Measurements from ENCODE around the gene SEMA3C.
A peak's percentile ranks its signal among the peaks of the same experiment; 100 is the strongest.

Gene SEMA3C

DNA sequence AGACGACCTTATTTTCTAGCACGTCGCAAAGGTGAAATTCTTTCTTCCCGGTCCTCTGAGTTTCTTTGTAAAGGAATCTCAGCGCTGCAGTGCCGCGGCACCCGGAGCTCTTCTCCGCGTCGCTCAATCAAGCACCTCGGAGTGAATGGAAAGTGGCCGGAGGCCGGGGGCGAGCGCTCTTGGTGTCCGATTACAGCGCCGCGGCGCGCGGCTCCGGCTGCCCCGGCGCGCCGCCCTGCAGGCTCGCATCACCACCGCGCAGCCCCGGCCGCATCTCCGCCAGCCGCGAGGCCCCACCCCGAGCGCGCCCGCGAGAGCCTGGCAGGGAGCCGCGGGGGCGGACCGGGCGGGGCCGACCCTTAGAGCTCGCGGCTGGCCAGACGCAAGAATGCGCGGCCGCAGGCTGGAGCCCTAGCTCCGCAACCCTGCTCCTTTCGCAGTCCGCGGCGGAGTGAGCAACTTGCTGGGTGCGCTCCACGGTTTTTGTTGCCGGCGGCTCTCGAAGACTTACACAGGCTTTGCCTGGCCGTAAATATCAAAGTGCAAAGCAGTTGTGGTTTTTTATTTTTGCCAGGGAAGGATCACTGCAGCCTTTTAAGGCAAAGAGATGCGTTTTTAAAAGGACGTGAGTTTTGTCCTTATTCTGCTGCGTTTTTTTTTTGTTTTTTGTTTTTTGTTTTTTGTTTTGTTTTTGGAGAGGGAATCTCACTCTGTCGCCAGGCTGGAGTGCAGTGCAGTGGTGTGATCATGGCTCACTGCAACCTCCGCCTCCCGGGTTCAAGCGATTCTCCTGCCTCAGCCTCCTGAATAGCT is at the start of gene SEMA3C:
Gene SEMA3C, minus strand, starts transcription at position 143 of the 813 bp plus-strand sequence. CDS start 2,270 bp downstream, outside the sequence.
- peak; percentile 91 for DNase-seq (ENCODE audit: low spot score)

DNA sequence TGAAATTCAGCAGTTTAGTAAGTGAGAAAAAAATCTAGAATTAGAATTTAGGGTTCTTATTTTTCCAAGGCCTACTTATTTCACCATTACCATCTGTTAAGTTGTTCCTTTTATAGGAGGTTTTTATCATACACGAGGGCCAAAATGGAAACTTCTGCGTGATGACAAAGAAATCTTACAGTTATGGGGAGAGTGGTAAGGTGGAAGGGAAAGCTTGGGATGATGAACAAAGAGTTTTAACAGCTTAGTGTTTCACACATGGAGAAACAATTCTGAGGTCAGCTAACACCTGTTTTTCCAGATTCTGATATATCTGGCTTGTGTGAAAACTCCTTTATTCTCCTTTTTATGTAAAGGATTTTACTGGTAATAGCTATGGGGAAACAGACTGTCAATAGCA is 49.8 kb upstream of the SEMA3C start:
- no peak for DNase-seq (ENCODE audit: low spot score)

DNA sequence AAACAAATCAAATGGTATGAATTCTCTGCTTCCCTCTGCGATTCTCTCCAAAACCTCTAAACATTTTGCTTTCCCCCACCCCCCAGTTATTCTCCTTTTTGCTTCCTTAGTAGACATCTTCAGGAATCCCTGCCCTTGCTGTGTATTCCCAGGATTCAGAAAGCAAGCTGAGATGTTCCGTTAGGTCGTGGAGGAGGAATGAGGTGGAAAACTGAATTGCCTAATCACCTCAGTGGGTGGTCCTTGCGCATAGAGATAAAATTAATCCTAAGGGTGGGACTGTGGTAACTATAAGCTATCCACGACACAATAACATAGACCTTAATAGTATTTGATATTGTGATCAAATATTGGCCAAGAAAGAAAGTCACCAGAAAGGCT is 49.1 kb upstream of the SEMA3C start:
- DNase-seq (ENCODE audit: low spot score) = no peak

DNA sequence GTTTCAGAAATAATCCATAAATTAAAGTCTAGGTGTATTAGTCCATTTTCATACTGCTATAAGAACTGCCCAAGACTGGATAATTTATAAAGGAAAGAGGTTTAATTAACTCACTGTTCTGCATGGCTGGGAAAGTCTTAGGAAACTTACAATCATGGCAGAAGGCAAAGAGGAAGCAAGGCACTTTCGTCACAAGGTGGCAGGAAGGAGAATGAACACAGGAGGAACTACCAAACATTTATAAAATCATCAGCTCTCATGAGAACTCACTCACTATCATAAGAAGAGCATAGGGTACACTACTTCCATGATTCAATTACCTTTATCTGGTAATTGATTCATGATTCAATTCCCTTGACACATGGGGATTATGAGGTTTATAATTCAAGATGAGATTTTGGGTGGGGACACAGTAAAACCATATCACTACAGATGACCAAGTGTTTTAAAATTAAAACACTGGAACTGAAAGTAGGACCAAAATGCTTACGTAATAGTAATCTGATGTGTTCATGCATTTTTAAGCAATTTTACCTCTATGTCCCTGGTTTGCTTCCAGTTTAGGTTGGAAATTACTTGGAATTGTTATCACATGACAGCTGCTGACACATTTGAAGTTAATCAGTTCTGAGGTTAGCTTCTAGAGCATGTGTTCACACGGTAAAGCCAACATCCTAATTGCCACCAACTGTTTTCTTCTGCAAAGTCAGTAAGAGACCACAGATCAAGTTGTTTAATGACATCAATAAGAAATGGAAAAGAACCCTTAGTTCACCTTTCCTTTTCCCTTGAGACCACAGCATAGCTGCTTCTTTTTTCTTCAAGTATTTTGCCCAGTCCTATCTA is 48.4 kb upstream of the SEMA3C start:
- no peak for DNase-seq (ENCODE audit: low spot score)

DNA sequence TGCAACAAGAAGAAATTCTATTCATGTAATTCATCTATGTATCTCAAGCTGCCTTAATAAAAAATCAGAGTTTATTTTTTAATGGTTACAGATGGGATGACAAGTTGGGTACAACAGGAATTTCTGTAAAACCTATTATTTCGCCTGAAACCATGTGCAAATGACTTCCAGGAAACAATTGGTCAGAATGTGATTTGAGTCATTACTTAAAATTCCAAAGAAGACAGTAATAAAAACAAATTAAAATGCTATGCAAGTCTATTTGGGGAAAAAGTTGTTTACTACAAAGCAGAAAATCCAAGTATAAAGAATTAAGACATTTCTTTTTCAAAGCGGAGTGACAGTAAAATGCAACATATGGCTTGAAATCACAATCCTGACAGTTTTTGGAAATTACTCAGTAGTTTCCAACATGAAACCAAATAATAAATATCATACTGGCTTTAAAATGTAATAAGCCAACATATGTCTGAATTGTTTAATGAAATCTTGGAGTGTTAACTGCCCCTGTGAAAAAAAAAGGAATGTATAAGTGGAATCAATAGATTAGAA is 41.5 kb upstream of the SEMA3C start:
- no peak for DNase-seq (ENCODE audit: low spot score)

DNA sequence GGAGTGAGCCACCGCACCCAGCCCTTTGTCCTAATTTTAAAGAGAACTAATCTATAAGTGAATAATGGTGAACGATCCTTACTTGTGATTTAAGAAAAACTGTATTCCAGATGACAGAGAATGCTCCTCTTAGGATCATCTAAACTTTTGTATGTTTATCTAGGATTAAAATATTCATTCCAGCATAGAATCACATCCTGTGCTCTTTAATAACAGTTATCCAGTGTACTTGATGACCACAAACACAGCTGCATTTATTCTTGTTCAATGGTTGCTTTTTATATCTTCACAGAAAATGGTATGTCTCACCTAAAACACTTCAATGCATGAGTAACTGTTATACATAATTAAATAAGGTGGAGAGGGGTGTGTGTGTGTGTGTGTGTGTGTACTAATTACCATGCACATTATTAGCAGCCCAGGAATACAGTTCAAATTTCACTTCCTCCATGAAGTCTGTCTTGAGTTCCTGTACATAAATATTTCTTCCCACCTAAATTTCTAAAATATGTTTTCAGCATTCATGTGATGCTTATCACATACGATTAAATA is 38.5 kb upstream of the SEMA3C start:
- no peak for DNase-seq (ENCODE audit: low spot score)

DNA sequence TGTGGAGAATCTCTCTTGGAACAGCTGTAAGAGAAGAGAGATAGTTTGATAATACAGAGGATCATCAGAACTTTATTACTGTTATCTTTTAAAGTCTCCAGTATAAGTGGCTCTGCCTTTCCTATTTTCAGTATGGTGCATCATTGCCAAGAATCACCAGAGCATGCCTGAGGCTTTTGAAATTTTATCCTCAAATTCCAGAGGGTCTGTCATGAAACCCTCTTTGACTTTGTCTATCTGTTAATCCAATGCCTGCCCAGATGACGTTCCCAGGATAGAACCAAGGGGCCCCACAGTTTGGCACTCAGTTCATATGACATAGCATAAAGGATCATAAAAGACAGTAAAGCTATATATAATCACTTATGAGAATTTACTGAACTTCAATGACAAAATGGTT is 35.3 kb upstream of the SEMA3C start:
- no peak for DNase-seq (ENCODE audit: low spot score)

DNA sequence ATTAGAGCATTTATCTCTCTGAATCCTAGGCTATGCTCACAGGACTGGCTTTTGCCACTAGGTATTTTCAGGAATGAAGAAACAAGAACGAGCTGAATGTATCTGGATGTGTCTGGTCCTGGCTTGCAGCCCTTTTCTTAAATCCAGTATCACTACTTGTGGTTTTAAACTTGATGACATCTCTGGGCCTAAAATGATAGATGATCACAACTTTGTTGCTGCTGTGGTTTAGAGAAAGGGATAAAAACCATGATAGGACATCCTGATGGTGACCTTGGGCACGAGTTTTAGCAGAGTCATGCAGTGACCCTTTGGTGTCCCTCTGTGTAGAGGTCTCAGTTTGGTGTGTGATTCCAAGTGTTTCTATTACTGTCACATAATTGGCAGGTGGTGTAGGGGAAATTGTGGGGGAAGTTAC is 31.7 kb upstream of the SEMA3C start:
- DNase-seq (ENCODE audit: low spot score) = no peak

DNA sequence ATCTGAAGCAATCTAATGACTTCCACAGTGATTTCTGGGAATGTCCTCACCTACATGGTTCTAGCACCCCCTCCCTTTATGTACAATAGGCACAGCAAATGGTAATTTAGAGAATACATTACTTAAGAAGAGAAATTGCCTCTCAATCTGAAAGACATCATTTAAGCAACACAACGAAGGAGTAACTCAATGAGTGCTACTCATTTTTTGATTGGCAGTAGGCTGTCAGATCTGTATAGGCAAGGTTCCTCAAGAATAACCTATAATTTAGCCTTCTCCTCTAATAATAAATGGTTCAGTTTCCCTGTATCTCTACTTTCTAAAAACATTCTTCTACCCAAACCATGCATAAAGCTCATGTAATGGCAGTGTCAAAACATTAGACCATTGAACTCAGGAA is 30.6 kb upstream of the SEMA3C start:
- DNase-seq (ENCODE audit: low spot score) = no peak

DNA sequence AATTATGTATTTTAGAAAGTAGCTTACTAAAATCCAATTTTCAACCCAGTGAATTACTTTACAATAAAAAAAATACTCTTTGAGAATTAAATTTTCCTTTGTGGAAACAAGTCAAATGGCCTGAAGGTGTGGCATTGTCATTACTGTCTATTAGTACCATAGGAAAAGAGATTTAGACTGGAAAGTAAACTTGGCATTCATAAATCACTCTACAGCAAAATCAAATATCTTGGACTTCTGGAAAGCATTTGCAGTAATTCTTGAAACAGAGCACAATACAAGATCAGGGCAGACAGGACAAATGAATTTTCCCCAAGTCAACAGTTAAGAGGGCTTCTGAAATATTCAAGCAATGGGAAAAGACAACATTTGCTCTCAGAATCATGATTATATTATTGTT is 28.0 kb upstream of the SEMA3C start:
- DNase-seq (ENCODE audit: low spot score) = no peak

DNA sequence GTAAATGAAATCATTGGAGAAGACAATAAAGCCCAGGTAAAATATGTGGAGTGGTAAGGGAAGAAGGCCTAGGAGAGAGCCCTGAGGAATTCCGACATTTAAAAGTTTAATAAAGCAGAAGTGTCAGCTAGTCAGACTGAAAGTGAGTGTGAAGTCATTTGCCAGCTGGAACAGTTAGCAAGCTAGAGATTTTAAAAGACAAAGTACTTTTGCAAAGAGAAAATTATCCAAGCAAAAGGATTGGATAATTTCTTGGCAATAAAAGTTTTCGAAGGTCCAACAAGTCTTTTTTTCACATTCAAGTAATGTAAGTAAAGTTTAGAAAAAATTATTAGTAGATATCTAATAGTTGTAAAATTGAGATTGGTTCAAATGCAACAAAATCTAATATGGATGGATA is 27.1 kb upstream of the SEMA3C start:
- no peak for DNase-seq (ENCODE audit: low spot score)

DNA sequence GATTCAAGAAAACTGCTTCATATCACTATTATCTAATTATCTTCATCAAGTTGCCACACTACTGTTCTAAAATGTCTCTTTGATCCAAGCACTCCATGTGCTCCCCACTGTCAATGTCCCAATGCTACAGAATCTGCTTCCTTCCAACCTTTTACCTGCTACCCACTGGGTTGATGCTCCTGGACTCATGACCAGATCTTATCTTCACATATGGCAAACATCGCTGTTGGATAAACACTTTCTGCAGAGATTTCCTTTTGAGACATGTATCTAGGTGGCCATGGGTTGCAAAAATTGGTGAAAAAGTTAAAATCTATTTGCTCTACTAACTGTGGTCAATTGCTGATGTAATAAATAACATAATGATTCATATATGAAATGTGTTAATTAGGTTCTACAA is 24.5 kb upstream of the SEMA3C start:
- no peak for DNase-seq (ENCODE audit: low spot score)

DNA sequence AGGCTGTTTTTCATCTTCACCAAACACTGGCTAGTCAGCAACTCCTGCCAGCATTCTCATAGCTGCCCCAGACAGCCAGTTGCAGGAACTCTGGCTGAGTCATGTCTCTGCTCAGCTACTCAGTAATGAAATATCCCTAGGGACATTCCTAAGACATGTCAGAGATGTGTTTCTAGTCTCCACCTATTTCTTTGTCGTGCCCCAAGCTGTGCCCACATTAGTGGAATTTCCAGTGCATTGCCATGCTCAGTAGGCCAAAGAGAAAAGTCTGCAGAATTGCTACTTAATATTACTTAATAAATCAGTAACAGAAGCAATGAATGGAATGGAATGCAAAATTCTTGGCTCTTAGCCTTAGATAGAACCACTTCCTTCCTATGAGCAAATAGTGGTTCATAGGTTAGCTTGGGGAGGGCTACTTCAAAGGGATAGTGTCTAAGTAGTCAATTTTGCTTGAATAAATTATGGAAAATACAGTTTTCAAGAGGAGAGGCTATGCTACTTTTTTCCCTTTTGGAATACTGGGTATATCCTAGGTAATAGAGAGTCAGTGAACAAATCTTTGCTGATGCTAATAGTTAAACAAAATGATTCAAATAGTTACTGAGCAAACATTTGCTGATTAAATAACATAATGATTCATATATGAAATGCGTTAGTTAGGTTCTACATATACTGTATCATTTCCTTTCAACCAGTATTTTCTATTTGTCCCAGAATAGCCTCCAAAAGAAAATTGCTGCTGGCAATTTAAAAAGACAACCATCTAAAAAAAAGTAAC is 23.6 kb upstream of the SEMA3C start:
- no peak for DNase-seq (ENCODE audit: low spot score)

DNA sequence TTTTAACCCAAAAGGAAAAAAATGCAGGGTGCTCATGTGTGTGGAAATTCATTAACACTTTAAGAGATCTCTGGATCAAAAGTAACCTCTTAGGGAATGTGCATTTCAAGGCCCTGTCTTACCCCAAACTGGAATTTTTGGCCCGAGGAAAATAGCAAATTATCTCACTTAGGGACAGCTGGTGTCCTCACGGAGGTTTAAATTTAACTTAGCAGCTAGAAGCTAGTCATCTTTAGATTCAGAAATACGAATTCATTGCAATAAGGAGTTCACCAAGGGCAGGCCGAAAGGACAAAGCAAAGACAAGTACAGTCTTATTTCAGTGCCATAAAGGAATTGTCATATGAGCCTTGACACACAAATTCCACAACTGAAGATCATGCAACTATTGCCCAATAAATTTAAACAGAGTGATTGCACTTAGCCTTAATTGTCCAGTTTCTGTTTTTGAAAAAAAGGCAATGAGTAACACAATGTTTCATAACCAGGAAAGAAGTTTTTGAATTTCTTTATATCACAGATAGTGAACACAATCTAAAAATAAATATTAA is 22.4 kb upstream of the SEMA3C start:
- no peak for DNase-seq (ENCODE audit: low spot score)

DNA sequence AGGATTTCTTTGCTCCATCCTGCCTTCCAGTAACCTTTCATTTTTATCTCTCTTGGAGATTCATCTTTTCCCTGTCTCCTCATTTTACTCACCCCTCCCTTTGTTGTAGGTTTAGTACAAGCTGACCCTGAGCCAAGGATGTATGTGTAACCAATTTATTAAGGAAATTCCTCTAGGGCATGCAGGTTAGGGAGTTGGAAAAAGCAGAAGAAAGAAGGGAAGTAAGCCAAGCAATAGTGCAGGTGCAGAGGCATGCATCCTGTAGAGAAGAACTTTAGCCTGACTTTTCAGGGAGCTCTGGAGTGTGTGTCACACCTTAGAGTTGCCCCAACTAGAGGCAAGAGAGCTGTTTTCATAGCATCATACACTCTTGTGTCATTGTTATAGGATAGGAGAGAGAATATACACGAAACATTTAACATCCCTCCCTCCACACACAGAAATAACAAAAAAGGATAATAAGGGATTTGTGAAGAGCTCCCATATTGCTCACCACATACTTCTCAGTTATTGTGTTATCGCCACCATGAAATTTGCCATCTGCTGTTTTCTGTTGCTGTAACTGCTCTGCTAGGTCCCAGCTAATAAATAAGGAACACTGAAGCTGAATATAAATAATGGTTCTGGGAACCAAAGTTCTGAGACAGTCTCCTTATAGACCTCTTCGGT is 21.8 kb upstream of the SEMA3C start:
- DNase-seq (ENCODE audit: low spot score) = no peak

DNA sequence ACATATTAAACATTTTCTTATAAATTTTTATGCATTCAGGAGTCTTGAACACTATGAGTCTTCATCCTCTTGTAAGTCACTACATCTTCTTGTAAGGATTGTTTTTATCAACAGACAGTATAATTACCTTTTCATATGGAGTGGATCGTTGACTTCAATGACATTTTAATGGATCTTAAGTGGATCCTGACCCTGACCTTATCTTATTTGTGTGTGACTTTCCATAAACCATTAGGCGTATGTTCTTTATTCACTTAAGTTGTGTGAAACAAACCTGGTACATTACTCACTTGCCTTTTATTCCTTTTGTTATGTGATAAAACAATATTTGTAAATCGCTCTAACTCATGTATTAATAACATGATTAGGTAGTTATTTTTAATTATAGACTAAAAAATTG is 18.5 kb upstream of the SEMA3C start:
- no peak for DNase-seq (ENCODE audit: low spot score)

DNA sequence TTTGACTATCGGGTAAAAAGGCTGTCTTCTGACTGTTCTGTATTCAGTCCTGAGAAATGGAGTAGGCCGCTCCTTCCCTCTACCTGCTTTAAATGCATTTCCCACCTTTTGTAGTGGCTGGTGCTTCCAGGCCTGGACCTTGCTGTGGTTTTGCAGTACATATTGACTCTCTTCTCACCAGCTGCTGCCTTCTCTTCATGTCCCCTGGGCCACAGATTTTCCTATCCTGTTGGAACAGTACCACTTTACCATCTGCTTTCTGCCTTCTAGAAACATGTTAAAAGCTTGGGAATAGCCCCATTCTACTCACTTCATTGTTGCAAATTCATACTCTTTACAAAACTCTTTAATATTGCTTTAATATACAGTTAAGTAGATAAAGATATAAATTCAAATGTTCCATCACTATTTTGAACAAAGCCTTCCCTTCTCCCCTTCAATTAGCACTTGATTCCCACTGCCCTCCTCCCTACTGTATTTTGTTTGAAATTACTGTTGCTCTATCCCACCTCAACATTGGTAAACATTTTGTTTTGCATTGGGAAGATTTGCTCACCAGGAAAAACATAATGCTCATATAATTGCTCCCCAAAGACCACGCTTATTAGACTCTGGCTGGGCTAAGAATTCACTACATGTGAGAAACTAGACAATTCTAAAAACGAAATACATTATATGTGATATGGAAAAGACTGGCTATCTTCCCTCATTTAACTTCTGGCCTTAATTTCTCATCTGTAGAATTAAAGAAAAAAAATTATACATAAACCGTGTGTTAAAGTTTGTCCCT is 17.3 kb upstream of the SEMA3C start:
- no peak for DNase-seq (ENCODE audit: low spot score)

DNA sequence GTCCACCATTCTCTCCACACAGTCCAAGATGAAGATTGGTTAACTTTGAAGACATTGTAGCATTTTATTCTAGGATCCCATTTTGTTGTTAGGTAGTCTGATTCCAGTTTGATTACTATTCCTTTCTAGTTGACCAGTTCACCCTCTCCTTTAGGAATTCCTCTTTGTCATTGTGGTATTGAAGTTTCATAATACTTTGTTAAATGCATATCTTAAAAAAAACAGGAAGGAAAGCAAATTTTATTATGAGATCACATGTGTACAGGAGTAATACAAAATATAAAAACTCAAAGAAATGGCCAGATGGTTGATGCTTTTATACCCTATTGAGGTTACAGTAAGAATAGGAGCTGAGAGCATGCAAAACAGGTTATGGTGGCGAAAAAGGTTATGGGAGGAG is 15.5 kb upstream of the SEMA3C start:
- no peak for DNase-seq (ENCODE audit: low spot score)

DNA sequence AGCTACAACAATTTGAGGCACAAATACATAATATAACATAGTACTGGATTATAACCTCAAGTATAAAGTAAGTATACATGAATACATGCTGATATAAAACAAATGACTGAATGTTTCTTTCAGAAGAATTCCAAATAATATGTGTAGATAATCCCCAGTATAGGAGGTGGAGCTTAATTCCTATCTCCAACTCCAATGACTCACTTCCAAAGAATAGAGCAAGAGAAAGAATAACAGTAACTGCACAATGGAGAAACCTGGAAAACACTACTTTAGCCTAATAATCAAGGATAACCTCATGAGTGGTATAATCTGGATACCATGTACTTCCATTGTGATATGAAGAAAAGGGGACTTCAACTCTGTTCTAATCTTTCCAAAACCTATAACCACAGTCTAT is 13.7 kb upstream of the SEMA3C start:
- no peak for DNase-seq (ENCODE audit: low spot score)

DNA sequence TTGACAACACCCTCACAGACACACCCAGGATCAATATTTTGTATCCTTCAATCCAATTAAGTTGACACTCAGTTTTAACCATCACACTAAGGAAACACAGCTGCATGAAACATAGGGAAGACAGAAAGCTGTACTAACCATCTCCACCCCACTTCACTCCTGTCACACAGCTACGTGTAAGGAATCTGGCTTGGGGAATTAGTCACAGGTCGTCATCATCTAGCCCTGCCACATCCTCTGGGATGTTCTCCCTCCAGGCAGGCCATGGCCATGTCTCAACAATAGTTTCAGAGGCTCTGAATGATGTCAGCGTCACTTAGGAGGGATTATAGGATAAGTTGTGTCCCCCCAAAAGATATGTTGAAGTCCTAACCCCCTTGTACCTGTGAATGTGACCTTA is 10.8 kb upstream of the SEMA3C start:
- DNase-seq (ENCODE audit: low spot score) = no peak
